Measurements from ENCODE around the gene IFT122. TPM values are rescaled to one million over a fixed set of nuclear protein-coding genes. Genes with fewer than 3 reads are reported as not detected.

IFT122 gene
- total and polyA plus RNA-seq, 9 donors: 21.6 to 41.2 (median 28.7) TPM

DNA sequence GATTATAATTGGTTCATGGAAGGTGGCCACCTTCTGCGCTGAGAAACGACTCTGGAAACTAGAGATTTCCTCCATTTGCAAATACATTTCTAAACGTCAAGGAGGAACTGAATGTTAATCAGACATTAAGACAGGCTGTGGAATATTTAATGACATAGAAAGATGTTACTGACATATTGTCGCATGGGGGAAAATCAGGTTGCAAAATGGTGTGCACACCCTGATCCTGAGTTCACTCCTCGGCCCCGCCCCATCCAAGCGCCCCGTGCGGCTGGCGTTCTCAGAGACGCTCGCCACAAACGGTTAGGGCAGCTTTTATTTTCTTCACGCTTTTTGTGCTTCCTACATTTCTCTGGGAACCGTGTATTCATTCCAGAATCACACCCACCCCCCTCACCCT is 113.7 kb downstream of the IFT122 start:
- Histone ChIP-seq H3K27me3 (ENCODE audit: control insufficient read depth, insufficient read depth, low read length) (peaks cover 3% of the 10 kb centered on the region), H3K9me3 (replicated peaks; ENCODE audit: control insufficient read depth, low read depth, low read length) (no peaks in the 10 kb centered on the region), H3K27ac (ENCODE audit: low read length) (no peak overlapping the region), H3K36me3 (ENCODE audit: control insufficient read depth, insufficient read depth, low read length) (peaks cover 19% of the 10 kb centered on the region), H3K4me1 (ENCODE audit: control insufficient read depth, insufficient read depth, low read length) (peaks cover 55% of the 10 kb centered on the region), H3K4me3 (ENCODE audit: low read length) (no peak overlapping the region)
- WGBS (ENCODE audit: insufficient coverage): 45% methylated on average over 10 of the region's 15 CpGs
- DNase-seq: no peak

DNA sequence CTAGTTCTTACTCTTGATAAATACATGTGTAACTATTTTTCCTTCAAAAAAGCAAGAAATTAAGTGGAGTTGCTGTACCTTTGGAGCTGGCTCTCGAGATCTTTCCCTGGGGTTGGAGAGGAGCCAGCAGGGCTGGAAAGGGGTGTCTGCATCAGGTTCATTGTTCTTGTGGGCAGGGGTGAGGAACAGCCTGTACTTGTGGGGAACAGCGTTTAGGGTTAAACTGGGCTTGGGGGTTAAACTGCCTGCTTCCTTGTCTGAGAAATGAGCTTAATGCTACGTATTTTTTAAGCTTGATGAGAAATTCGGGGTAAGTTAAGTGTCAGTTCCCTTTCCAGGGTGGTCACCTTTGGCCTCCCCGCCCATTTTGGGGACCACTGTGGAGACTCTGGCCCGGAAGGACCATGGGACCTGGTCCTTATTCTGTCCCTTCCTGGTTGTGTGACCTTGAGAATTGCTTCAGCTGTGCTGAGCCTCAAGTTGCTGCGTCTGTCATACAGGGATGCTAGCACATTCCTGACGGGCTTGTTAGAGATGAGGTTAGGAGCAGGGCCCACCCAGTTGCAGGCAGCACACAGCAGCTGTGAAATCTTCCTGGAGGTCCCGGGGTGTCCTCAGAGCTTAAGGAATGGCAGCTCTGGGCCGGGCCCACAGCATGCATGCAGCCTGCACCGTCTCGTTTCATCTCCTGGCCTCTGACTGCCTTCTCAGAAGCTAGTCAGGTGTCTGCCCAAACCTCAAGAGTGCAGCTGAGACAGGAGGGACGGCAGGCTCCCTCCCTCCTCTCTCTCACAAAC is 114.5 kb downstream of the IFT122 start:
- Histone ChIP-seq H3K4me1 (ENCODE audit: control insufficient read depth, insufficient read depth, low read length) (peaks cover 63% of the 10 kb centered on the region), H3K9me3 (replicated peaks; ENCODE audit: control insufficient read depth, low read depth, low read length) (no peaks in the 10 kb centered on the region), H3K36me3 (ENCODE audit: control insufficient read depth, insufficient read depth, low read length) (peaks cover 27% of the 10 kb centered on the region), H3K4me3 (ENCODE audit: low read length) (no peak overlapping the region), H3K27ac (ENCODE audit: low read length) (peak overlapping the region; percentile 62), H3K27me3 (ENCODE audit: control insufficient read depth, insufficient read depth, low read length) (peaks cover 3% of the 10 kb centered on the region)
- 33% methylated on average over 13 of the region's 13 CpGs for WGBS (ENCODE audit: insufficient coverage)
- peak; percentile 54 for DNase-seq

DNA sequence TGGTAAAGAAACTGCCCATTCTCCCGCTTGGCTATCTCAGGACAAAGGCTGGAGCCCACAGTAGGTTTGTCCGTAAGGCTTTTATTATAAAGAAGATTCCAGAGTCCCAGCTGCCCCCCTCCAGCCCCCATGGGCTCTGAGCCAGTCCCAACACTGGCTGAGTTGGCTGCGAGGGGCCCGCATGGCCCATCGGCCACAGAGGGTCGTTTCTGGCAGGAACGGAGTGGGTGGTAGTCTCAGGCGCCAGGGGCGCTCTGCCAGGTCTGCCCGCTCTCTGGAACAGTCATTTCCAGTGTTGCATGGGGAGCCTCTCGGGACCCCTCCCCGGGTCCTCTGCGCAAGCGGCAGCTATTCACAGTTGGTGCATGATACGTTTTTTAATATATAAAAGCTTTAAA is 115.1 kb downstream of the IFT122 start:
- Histone ChIP-seq H3K27me3 (ENCODE audit: control insufficient read depth, insufficient read depth, low read length) (peaks cover 3% of the 10 kb centered on the region), H3K36me3 (ENCODE audit: control insufficient read depth, insufficient read depth, low read length) (peaks cover 33% of the 10 kb centered on the region), H3K4me1 (ENCODE audit: control insufficient read depth, insufficient read depth, low read length) (peaks cover 69% of the 10 kb centered on the region), H3K27ac (ENCODE audit: low read length) (peak overlapping the region; percentile 62), H3K4me3 (ENCODE audit: low read length) (no peak overlapping the region), H3K9me3 (replicated peaks; ENCODE audit: control insufficient read depth, low read depth, low read length) (no peaks in the 10 kb centered on the region)
- WGBS (ENCODE audit: insufficient coverage): 63% methylated on average over 5 of the region's 15 CpGs
- no peak for DNase-seq

DNA sequence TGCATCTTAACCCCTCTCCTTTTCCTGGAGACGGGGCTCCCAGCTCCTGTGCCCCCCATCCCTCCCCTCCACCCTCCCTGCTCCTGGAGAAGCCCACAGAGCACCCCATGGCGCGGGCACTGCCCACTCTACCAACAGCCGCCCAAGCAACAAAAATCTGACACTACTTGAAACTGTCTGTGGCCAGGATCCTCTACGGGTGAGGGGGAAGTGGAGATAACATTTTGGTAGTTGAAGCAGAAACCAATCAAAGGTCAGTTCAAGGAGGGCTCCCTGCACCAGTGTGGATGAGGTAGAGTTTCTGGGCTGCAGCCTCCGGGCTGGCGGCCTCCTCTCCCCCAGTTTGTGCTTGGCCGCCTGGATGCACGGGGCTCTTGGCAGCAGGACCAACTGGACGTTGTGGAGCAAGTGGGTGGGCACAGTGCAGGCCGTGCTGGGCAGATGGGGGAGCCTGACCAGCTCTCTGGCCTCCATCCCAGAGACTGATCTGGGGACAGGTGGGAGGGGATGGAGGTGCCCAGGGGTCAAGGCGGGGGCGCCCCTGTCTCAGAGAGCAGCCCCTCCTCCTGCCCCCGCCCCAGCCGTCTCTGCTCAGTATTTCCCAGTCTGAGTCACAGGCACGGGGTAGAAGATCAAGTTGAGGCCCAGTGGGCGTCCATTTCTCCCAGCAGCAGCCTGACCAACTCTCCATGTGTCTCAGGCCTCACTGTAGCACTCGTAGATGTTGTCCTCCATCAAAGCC is 115.8 kb downstream of the IFT122 start:
- no peak overlapping the region for H3K4me3 ChIP-seq (ENCODE audit: low read length)
- H3K27me3 ChIP-seq (ENCODE audit: control insufficient read depth, insufficient read depth, low read length): peaks cover 3% of the 10 kb centered on the region
- peaks cover 35% of the 10 kb centered on the region for H3K36me3 ChIP-seq (ENCODE audit: control insufficient read depth, insufficient read depth, low read length)
- no peak for DNase-seq
- H3K27ac ChIP-seq (ENCODE audit: low read length): peak overlapping the region; percentile 62
- 62% methylated on average over 10 of the region's 18 CpGs for WGBS (ENCODE audit: insufficient coverage)
- no peaks in the 10 kb centered on the region for H3K9me3 ChIP-seq (replicated peaks; ENCODE audit: control insufficient read depth, low read depth, low read length)
- H3K4me1 ChIP-seq (ENCODE audit: control insufficient read depth, insufficient read depth, low read length): peaks cover 76% of the 10 kb centered on the region

DNA sequence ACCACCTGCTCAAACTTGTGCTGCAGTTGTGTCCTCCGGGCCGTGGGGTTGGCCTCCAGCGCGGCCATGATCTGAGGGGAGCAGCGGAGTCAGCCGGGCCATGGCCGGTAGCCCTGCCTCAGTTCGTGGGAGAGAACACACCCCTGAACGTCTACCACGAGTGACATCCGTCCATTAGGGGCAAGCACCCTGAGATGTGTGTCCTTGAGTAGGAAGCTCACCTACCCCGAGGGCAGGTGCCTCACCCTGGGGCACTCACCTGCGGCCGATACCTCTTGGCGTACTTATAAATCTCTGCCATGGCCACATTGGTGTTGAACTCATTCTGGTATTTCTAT is 116.3 kb downstream of the IFT122 start:
- Histone ChIP-seq H3K4me1 (ENCODE audit: control insufficient read depth, insufficient read depth, low read length) (peaks cover 81% of the 10 kb centered on the region), H3K36me3 (ENCODE audit: control insufficient read depth, insufficient read depth, low read length) (peaks cover 35% of the 10 kb centered on the region), H3K4me3 (ENCODE audit: low read length) (no peak overlapping the region), H3K27ac (ENCODE audit: low read length) (no peak overlapping the region), H3K9me3 (replicated peaks; ENCODE audit: control insufficient read depth, low read depth, low read length) (no peaks in the 10 kb centered on the region), H3K27me3 (ENCODE audit: control insufficient read depth, insufficient read depth, low read length) (peaks cover 3% of the 10 kb centered on the region)
- WGBS (ENCODE audit: insufficient coverage): 94% methylated on average over 12 of the region's 15 CpGs
- DNase-seq: no peak

DNA sequence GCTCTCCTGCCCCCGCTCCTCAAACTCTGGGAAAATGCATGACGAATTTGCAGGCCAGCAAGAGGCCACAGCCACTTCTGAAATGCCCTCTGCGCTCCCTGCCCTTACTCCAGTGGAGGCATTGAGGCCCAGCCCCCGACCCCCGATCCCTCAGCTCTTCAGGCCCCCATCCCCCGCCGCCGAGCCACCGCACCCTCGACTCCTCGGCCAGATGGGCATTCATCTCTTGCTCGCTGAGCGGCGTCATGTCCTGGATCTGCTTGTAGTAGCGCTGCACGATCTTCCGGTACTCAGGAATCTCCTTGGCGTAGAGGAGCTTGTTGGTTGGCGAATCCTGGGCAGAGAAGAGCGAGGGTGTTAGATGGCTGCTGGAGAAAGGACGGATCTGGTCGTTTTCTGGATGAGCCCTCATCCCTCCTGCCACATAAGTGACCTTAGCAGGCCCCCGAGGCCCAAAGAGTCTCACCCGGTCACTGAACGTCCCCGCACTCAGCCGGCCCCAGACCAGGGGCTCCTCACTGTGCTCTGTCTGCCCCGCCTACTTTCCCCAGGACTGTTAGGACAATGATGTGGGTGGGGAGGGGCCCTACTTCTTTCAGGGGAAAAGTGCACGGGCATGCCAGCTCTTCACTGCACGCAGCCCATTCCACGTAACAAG is 117.0 kb downstream of the IFT122 start:
- Histone ChIP-seq H3K27ac (ENCODE audit: low read length) (peak overlapping the region; percentile 11), H3K4me3 (ENCODE audit: low read length) (no peak overlapping the region), H3K9me3 (replicated peaks; ENCODE audit: control insufficient read depth, low read depth, low read length) (no peaks in the 10 kb centered on the region), H3K4me1 (ENCODE audit: control insufficient read depth, insufficient read depth, low read length) (peaks cover 88% of the 10 kb centered on the region), H3K36me3 (ENCODE audit: control insufficient read depth, insufficient read depth, low read length) (peaks cover 38% of the 10 kb centered on the region), H3K27me3 (ENCODE audit: control insufficient read depth, insufficient read depth, low read length) (peaks cover 3% of the 10 kb centered on the region)
- no peak for DNase-seq
- WGBS (ENCODE audit: insufficient coverage): 59% methylated on average over 28 of the region's 31 CpGs

DNA sequence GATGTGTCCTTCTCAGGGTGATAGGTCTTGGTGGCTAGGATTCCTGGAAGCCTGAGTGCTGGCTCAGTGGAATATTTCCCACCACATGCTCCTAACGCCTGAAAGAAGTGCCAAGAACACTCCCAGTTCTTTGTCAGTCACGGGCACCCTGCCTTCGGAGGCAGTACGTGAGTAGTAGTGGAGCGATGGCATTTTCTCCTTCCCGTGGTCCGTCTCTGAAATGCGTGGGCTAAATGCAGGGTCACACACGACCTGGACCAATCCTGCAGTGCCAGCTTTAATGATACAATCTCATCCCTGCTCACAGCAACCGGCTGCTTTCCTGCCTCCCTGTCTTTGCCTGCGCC is 117.5 kb downstream of the IFT122 start:
- peak; percentile 85 for DNase-seq
- Histone ChIP-seq H3K36me3 (ENCODE audit: control insufficient read depth, insufficient read depth, low read length) (peaks cover 43% of the 10 kb centered on the region), H3K4me1 (ENCODE audit: control insufficient read depth, insufficient read depth, low read length) (peaks cover 85% of the 10 kb centered on the region), H3K9me3 (replicated peaks; ENCODE audit: control insufficient read depth, low read depth, low read length) (no peaks in the 10 kb centered on the region), H3K27ac (ENCODE audit: low read length) (peak overlapping the region; percentile 65), H3K27me3 (ENCODE audit: control insufficient read depth, insufficient read depth, low read length) (peaks cover 3% of the 10 kb centered on the region), H3K4me3 (ENCODE audit: low read length) (no peak overlapping the region)
- WGBS (ENCODE audit: insufficient coverage): 53% methylated on average over 11 of the region's 11 CpGs

DNA sequence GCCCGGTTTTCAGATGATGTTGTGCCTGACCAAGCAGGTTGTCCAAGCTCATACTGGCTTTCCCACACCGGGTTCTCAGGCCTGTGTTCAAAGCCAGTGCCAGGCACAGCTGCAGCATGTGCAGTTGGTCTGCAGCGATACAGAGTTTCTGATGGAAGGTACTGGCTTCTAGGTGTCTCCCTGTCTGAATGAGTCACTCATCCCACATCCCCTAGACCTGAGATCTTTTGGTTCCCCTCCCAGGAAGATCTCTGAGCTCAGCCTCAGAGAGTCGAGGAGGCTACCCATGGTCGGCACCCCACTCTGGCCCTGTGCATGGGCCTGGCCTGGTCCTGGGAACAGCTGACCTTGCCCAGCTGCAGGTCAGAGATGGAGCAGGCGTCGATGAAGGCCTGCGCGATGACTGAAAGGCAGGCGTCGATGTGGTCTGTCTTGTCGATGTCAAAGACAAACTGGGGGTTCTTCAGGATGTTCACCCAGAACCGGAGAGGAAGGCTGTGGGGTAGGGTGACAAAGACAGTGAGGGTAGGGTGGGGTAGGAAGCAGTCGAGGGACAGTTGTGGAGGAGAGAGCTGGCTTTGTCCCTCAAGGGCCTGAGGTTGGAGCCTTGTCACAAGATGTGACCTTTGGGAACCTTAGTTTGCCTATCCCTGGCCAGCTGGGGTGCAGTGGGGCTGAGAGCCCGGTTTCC is 118.2 kb downstream of the IFT122 start:
- no peak for DNase-seq
- Histone ChIP-seq H3K4me1 (ENCODE audit: control insufficient read depth, insufficient read depth, low read length) (peaks cover 83% of the 10 kb centered on the region), H3K4me3 (ENCODE audit: low read length) (no peak overlapping the region), H3K36me3 (ENCODE audit: control insufficient read depth, insufficient read depth, low read length) (peaks cover 50% of the 10 kb centered on the region), H3K27me3 (ENCODE audit: control insufficient read depth, insufficient read depth, low read length) (peaks cover 1% of the 10 kb centered on the region), H3K27ac (ENCODE audit: low read length) (peak overlapping the region; percentile 65), H3K9me3 (replicated peaks; ENCODE audit: control insufficient read depth, low read depth, low read length) (no peaks in the 10 kb centered on the region)
- 76% methylated on average over 15 of the region's 15 CpGs for WGBS (ENCODE audit: insufficient coverage)

DNA sequence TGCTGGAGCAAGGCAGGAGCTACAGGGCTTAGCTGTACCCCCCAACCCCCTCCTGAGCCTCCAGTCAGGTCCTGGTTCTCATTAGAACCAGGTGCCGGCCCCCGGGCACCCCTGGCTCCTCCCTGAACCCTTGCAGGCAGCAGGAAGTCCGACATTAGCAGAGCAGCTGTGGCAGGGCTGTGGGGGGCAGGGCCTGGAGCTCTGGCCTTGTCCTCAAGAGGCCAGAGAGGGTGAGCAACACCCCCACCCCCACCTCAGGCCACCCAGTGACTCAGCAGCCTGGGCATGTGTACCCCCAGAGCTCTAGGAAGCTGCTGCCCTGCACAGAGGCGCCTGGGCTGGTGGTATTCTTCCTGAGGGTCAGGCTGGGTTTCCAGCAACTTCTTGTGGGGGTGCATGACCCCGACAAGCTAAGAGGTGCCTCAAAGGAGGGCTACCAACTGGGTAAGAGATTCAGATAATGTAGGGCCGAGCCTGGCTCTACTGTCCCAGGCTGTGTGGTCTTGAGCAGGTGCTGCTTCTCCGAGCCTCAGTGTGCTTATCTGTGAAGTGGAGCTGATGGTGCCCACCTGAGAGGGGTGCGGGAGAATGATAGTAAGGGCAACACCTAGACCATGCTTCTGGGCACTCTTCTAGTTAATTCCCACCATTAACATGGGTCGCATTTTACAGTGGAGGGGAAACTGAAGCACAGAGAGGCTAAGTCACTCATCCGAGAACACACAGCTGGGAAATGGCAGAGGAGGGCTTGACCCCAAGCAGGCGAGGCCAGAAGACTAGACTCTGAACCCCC is 118.9 kb downstream of the IFT122 start:
- Histone ChIP-seq H3K36me3 (ENCODE audit: control insufficient read depth, insufficient read depth, low read length) (peaks cover 58% of the 10 kb centered on the region), H3K27ac (ENCODE audit: low read length) (no peak overlapping the region), H3K4me3 (ENCODE audit: low read length) (no peak overlapping the region), H3K4me1 (ENCODE audit: control insufficient read depth, insufficient read depth, low read length) (peaks cover 84% of the 10 kb centered on the region), H3K9me3 (replicated peaks; ENCODE audit: control insufficient read depth, low read depth, low read length) (no peaks in the 10 kb centered on the region), H3K27me3 (ENCODE audit: control insufficient read depth, insufficient read depth, low read length) (no peaks in the 10 kb centered on the region)
- peak; percentile 43 for DNase-seq
- 42% methylated on average over 2 of the region's 11 CpGs for WGBS (ENCODE audit: insufficient coverage)
